Measurements from ENCODE around the gene TMEM271.

The TMEM271 gene

DNA sequence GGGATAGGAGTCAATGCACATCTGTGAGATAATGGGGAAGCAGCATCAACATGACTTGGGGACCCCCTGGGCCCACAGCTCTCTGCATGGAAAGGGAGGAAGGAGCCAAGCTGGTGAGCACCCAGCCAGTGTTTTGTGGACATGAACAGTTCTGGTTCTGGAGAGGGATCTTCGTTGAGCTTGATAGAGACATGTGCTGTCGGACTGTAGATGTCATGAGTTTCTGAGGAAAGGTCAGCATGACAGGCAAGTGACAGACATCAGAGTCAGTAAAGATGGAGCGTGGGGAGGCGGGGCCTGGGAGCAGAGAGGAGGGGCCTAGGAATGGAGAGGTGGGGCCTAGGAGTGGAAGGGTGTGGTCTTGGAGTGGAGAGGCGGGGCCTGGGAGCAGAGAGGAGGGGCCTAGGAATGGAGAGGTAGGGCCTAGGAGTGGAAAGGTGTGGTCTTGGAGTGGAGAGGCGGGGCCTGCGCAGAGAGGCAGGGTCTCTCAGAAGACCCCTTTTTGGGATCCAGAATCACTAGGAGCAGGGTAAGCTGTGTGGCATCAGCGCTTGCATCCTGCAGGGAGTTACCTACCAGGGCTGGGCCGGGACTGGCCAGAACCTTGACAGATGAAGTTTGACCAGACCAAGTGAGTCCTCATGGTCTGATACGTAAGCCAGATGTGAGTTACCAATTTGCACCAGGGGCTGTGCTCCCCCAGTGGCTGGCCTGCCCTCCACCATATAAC, 43.3 kb downstream of the TMEM271 start:
- no peak for DNase-seq (ENCODE audit: low read depth)

DNA sequence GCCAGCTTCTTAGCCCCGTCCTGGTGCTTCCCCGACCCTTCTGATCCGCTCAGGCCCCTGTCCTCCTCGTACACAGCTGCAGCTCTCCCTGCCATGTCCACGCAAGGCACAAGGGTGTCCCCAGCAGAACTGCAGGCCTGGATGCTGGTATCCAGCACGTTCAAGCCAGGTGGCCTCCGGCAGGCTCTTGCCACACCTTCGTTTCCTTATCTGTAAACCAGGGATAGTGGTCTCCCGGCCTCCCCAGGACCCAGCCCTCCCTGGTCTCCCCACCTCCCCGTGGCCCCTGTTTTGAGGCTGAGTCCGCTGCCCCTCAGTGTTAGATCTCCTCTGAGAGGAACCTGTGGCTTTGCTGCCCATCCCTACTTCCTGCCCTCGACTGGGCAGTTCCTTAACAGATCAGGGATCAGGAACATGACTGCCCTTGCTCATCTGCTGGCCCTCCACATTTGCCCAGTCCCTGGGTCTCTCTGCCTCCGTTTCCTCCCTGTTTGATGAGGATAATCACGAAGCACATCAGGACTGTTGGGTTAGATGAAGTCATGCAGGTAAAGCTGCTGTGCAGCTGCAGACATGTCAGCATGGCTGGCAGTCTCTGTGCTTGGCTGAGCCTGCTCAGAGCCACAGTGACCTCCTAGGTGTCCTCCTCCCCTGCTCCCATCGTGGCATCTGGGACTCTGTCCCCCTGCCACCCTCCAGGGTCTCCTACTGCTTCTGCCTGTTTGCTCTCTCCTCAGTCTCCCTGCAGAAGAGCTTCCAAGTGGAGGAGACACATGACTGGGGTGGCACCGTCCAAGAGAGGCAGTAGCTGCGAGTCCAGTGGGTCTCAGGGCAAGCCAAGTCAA, 44.2 kb downstream of the TMEM271 start:
- no peak for DNase-seq (ENCODE audit: low read depth)

DNA sequence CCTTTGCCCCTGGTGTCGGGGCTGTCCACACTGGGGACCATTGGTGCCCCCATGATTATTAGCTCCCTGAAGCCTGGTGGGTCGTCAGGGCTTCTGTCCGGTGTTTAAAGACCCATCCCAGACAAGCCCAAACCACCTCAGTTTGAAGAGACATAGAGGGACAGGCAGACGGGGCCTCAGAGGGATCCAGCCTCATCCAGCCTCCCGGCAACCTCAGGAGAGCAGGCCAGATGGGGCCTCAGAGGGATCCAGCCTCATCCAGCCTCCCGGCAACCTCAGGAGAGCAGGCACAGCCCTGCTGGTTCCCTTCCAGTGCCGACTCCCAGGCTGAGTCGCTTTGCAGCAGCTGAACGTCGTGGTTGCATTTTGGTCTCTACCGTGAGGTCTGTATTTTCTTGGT, 45.0 kb downstream of the TMEM271 start:
- DNase-seq (ENCODE audit: low read depth): no peak

DNA sequence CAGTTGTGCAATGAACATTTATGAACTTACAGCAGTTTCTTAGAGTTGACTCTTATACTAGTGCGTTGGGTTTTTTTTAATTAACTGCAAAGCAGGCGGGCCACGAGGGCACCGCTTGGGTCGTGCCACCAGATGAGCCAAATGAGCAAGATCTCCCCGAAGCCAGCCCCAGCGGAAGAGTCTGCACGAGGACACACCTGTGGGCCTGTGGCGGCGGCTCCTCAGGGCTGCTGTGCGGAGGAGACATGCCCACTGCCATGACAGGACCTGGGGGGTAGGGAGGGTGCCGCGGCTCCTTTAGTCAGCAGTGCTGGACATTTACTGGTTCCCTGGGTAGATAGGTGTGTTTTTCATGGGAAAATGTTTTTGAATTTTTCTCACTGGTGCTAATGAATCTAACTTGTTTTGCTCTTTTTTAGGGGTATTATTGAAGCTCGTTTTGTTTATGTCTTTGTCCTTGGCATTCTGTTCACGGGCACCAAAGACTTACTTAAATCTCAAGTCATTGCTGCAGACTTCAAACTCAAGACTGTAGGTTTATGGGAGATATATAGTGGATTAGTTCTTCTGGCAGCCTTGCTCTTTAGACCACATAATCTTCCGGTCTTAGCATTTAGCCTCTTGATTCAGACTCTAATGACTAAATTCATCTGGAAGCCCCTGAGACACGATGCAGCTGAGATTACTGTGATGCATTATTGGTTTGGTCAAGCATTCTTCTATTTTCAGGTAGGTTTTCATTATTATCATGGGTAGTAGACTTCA, 45.9 kb downstream of the TMEM271 start:
- DNase-seq (ENCODE audit: low read depth): no peak

DNA sequence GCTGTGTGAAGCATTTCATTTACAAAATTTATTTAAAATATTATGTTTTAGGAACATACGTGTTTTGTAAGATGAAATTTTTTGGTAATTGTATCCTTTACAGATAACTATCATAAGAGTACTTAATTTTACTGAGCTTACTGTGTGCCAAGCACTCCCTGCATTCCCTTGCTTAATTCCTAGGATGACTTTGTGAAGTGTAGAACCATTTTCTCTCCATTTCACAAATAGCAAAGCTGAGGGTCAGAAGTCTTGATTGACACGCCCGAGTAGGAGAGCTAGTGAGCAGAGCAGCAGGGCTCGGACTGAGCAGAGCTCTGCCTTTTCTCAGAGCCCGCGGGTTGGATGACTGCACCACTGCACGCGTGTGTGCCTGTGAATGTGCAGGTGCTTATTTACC, 46.5 kb downstream of the TMEM271 start:
- no peak for DNase-seq (ENCODE audit: low read depth)

DNA sequence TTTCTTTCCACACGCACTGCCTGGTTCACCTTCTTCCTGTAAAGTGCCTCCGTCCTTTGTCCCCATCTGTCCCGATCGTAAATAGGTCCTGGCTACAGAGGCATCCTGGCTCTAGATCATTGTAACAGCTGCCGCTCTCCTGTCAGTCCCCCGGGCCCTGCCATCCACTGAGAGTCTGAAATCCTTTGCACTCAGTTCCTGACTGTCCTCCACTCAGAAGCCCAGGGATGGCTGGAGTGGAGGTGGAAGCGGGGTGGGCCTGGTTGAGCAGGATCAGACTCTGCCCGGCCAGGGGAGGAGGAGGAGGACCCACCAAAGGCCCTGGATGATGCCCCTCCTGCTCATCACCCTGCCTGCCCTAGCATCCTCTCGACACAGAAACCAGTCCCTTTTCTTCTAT, 47.3 kb downstream of the TMEM271 start:
- no peak for DNase-seq (ENCODE audit: low read depth)

DNA sequence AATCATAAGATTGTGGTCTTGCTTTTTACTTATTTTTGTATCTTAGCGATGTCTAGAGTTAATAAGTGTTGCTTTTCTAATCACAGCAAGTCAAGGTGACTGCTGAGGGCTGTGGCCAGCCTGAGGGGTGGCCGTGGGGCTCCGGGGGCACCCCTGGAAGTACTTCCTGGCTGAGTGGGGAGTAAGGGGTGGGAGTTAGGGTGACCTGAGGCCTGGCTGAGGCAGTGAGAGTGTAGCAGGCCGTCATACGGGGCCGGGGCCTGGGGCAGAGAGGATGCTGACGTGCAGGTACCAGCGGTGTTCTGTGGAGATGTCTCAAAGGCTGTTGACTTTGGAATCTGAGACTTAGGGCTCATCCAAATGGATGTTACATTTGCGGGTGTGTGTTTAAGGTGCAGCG, 47.8 kb downstream of the TMEM271 start:
- DNase-seq (ENCODE audit: low read depth): no peak

DNA sequence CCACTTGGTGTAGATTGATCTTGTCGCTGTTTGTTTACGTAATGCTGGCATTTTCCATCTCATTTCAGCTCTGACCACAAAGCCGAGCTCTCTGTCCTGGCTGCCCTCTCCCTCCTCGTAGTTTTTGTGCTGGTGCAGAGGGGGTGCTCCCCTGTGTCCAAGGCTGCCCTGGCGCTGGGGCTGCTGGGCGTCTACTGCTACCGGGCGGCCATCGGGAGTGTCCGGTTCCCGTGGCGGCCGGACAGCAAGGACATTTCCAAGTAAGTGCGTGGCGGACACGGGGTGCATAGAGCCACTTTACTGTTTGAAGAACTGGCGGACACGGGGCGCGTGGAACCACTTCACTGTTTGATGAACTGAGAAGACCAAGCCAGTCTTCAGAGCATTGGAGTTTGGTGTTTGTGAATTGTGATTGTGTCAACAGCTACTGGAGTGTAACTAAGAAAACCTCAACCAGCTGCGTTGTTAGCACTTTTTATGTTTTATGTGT, 49.1 kb downstream of the TMEM271 start:
- DNase-seq (ENCODE audit: low read depth): no peak

DNA sequence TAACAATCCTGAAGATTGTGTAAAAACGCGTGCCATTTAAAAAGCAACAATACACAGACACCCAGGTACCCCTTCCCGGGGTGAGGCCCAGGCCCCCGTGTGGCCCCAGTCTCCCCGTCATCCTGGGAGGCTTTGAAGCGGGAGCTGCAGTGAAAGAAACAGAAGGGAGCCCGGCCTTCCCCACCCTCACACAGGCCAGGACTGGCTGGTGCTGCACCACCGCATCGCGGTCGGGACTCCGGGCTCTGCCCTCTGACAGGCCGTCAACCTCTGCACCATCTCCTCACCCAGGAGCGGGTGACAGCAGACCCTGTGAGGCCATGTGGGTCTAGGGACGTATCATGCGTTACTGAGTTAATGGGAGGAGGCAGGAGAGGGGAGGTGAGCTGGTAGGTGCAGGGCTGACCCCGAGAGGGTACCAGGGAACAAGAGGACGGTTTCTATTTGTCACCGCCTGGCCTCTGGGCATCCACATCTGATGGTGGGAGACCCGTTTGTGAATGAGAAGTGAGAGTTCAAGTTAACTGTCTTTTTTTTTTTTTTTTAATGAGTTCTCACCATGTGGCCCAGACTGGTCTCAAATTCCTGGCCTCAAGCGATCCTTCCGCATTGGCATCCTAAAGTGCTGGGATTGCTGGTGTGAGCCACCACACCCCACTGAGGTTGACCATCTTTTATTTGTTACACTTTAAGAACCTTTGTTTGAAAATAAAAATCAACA, 49.7 kb downstream of the TMEM271 start:
- no peak for DNase-seq (ENCODE audit: low read depth)

DNA sequence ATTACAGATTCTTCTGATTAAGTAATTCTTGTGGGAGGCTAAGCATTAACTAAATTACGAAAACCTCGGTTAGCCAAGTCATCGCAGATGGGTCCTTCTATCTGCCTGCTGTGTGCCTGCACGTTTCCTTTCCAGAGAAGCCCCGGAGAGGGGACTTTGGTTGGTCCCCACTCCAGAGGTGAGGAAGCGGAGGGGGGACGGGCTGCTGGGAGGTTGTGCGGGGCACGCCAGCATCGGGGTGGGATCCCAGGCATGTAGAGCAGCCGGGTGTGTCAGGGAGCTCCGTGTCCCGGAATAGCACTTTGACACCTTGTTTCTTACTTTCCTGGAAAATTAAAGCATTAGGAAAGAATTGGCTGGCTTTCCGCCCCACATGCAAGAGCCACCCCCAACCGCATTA, 50.4 kb downstream of the TMEM271 start:
- DNase-seq (ENCODE audit: low read depth): no peak

DNA sequence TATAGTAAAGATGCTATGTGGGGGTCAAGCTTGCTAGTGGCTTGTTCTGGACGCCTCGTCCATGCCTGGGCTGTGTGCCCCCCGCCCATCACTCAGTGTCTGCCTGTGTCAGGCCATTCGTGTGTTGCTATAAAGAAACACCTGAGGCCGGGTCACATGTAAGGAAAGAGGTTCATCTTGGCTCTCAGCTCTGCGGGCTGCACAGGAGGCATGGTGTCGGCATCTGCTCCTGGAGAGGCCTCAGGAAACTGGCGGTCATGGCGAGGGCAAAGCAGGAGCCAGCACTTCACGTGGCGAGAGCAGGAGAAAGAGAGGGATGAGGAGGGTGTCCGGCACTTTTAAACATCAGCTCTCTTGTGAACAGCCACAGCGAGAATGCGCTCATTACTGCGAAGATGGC, 51.9 kb downstream of the TMEM271 start:
- DNase-seq (ENCODE audit: low read depth): no peak
